ENCODE measurements around the gene TEX48. TPM values are rescaled to one million over a fixed set of nuclear protein-coding genes. Genes with fewer than 3 reads are reported as not detected.

The TEX48 gene
- total and polyA plus RNA-seq, 10 of the 15 experiments (the other 5 are each of a cell fraction or from before 2014, with no cell fraction given), result not detected

- Histone ChIP-seq H3K9me3 (replicated peaks; ENCODE audit: control insufficient read depth, insufficient read depth, low read length) (peaks cover 10% of the 10 kb centered on the region), H3K27me3 (replicated peaks in 1 of 2; ENCODE audit: control insufficient read depth in 2 of 2, insufficient read depth in 2 of 2, low read length in 1 of 2) (peaks cover 1 to 3% of the 10 kb centered on the region in 2 experiments; a peak in 2 of 4 replicates), H3K27ac (ENCODE audit: control insufficient read depth, insufficient read depth) (no peak overlapping the region), H2AFZ (ENCODE audit: control insufficient read depth, low read depth, low read length) (no peak overlapping the region), H3K4me1 (ENCODE audit: control insufficient read depth, insufficient read depth, low read length) (peaks cover 16% of the 10 kb centered on the region), H3K9ac (ENCODE audit: control insufficient read depth, insufficient read depth, low read length) (no peak overlapping the region), H3K79me2 (ENCODE audit: control insufficient read depth, insufficient read depth, low read length) (no peaks in the 10 kb centered on the region), H3K4me2 (ENCODE audit: control insufficient read depth, insufficient read depth) (no peak overlapping the region), H3K36me3 (ENCODE audit: control insufficient read depth in 2 of 2, insufficient read depth in 2 of 2, low read length in 1 of 2) (no peaks in the 10 kb centered on the region), H3K4me3 (no peak overlapping the region), H4K20me1 (ENCODE audit: control insufficient read depth, insufficient read depth) (no peaks in the 10 kb centered on the region)
- ChIA-PET RAD21 (ENCODE audit: unreplicated experiment) (interaction anchor here (0.7 kb wide), 1 partner anchor 339 kb away, joined by 3 read pairs; no protein-coding TSS in a partner anchor), SMC1A (ENCODE audit: uncharacterized antibody, unreplicated experiment) (interaction anchor here (1.2 kb wide), 1 partner anchor 36 kb away, joined by 3 read pairs; no protein-coding TSS in a partner anchor), CTCF (interaction anchor here (0.6 kb wide), 1 partner anchor 312 kb away, joined by 3 read pairs; no protein-coding TSS in a partner anchor), POLR2A (no interaction called here)
- intact Hi-C loops (cut with micrococcal nuclease; ENCODE audit: unreplicated experiment) (no loop called here), in situ Hi-C loops (cut with MboI) (no loop called here)
- TF ChIP-seq ZNF24 (IDR thresholded peaks at IDR 0.05), result no peak
- TF ChIP-seq, protein P1, sequence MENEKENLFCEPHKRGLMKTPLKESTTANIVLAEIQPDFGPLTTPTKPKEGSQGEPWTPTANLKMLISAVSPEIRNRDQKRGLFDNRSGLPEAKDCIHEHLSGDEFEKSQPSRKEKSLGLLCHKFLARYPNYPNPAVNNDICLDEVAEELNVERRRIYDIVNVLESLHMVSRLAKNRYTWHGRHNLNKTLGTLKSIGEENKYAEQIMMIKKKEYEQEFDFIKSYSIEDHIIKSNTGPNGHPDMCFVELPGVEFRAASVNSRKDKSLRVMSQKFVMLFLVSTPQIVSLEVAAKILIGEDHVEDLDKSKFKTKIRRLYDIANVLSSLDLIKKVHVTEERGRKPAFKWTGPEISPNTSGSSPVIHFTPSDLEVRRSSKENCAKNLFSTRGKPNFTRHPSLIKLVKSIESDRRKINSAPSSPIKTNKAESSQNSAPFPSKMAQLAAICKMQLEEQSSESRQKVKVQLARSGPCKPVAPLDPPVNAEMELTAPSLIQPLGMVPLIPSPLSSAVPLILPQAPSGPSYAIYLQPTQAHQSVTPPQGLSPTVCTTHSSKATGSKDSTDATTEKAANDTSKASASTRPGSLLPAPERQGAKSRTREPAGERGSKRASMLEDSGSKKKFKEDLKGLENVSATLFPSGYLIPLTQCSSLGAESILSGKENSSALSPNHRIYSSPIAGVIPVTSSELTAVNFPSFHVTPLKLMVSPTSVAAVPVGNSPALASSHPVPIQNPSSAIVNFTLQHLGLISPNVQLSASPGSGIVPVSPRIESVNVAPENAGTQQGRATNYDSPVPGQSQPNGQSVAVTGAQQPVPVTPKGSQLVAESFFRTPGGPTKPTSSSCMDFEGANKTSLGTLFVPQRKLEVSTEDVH (IDR thresholded peaks at IDR 0.05; ENCODE audit: low read depth, partially characterized antibody), result no peak
- no peak for TF ChIP-seq ZNF622 (IDR thresholded peaks at IDR 0.05)
- TF ChIP-seq PAX8 (IDR thresholded peaks at IDR 0.05), result no peak
- no peak for TF ChIP-seq PAX5 (IDR thresholded peaks at IDR 0.05; ENCODE audit: borderline replicate concordance, low read depth, low read length)
- TF ChIP-seq MTA2 (IDR thresholded peaks at IDR 0.05; ENCODE audit: low read depth), result no peak
- no peak for TF ChIP-seq TCF12 (IDR thresholded peaks at IDR 0.05; ENCODE audit: low read depth, low read length)
- TF ChIP-seq IKZF2 (IDR thresholded peaks at IDR 0.05), result no peak
- TF ChIP-seq JUNB (IDR thresholded peaks at IDR 0.05), result no peak
- TF ChIP-seq ATF7 (IDR thresholded peaks at IDR 0.05; ENCODE audit: low read depth), result no peak
- DNase-seq (ENCODE audit: low read depth, low spot score) (no peak), ATAC-seq (no peak), FAIRE-seq (no peak)
- no TSS peak for BruUV-seq (replicated peaks)
Observed at GRCh38 chr9:114701988-114702387, 20.0 kb upstream of the TEX48 start.
